ENCODE measurements around the gene SPOCK1.

DNA sequence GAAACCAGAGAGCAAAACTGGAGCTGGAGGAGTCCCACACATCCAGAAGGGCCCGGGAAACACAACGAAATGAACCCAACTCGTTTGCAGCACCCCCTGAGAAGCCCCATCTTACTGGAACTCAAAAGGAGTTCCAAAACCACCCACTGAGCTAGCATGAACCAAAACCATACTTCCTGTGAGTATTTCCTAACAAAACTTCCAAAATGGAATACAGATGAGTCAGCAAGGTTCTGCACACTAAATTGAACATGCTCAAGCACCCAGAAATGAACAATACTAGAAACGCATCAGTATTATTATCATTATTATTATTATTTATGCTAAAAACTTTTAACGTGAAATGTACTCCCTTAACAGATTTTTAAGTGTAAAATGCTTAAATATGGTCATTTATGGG is 8.0 kb upstream of the SPOCK1 start:
- TF ChIP-seq CTCF (IDR thresholded peaks at IDR 0.05; ENCODE audit: poor library complexity) = no peak
- TF ChIP-seq EZH2 (IDR thresholded peaks at IDR 0.05; ENCODE audit: borderline replicate concordance) = no peak
- no peak for TF ChIP-seq EZH2phosphoT487 (IDR thresholded peaks at IDR 0.05; ENCODE audit: low read depth, severe bottlenecking, unreplicated experiment)

Data from hepatocyte (in vitro differentiated cells).